ENCODE data around the gene BTBD7.

Gene BTBD7

GRCh38 chr14:93201155-93201704, 131.6 kb downstream of the BTBD7 start:
- H3K4me3 ChIP-seq (ENCODE audit: low read length), result no peak overlapping the region
- H3K27ac ChIP-seq (ENCODE audit: low read length), result no peak overlapping the region
- H3K36me3 ChIP-seq (ENCODE audit: control insufficient read depth, low read depth, low read length), result no peaks in the 10 kb centered on the region

GRCh38 chr14:93200553-93200952, 132.3 kb downstream of the BTBD7 start:
- Histone ChIP-seq H3K36me3 (ENCODE audit: control insufficient read depth, low read depth, low read length) (no peaks in the 10 kb centered on the region), H3K27ac (ENCODE audit: low read length) (no peak overlapping the region), H3K9ac (ENCODE audit: low read length) (no peak overlapping the region), H3K4me3 (ENCODE audit: low read length) (no peak overlapping the region), H3K4me1 (ENCODE audit: control insufficient read depth, low read depth, low read length) (no peaks in the 10 kb centered on the region), H3K27me3 (ENCODE audit: control insufficient read depth, insufficient read depth, low read length) (no peaks in the 10 kb centered on the region), H3K9me3 (ENCODE audit: control insufficient read depth, low read depth, low read length) (no peaks in the 10 kb centered on the region)

More at GRCh38 chr14:93201155-93201704, 131.6 kb downstream of the BTBD7 start:
- Histone ChIP-seq H3K4me1 (ENCODE audit: control insufficient read depth, low read depth, low read length) (no peaks in the 10 kb centered on the region), H3K9ac (ENCODE audit: low read length) (no peak overlapping the region), H3K9me3 (ENCODE audit: control insufficient read depth, low read depth, low read length) (no peaks in the 10 kb centered on the region), H3K27me3 (ENCODE audit: control insufficient read depth, insufficient read depth, low read length) (no peaks in the 10 kb centered on the region)

GRCh38 chr14:93199031-93199430, 133.8 kb downstream of the BTBD7 start:
- Histone ChIP-seq H3K4me1 (ENCODE audit: control insufficient read depth, low read depth, low read length) (no peaks in the 10 kb centered on the region), H3K9me3 (ENCODE audit: control insufficient read depth, low read depth, low read length) (no peaks in the 10 kb centered on the region), H3K27ac (ENCODE audit: low read length) (no peak overlapping the region), H3K36me3 (ENCODE audit: control insufficient read depth, low read depth, low read length) (no peaks in the 10 kb centered on the region), H3K4me3 (ENCODE audit: low read length) (no peak overlapping the region), H3K9ac (ENCODE audit: low read length) (no peak overlapping the region), H3K27me3 (ENCODE audit: control insufficient read depth, insufficient read depth, low read length) (no peaks in the 10 kb centered on the region)

GRCh38 chr14:93195316-93195999, 137.4 kb downstream of the BTBD7 start:
- Histone ChIP-seq H3K9me3 (ENCODE audit: control insufficient read depth, low read depth, low read length) (no peaks in the 10 kb centered on the region), H3K27me3 (ENCODE audit: control insufficient read depth, insufficient read depth, low read length) (no peaks in the 10 kb centered on the region), H3K4me1 (ENCODE audit: control insufficient read depth, low read depth, low read length) (no peaks in the 10 kb centered on the region), H3K9ac (ENCODE audit: low read length) (no peak overlapping the region), H3K36me3 (ENCODE audit: control insufficient read depth, low read depth, low read length) (no peaks in the 10 kb centered on the region), H3K4me3 (ENCODE audit: low read length) (no peak overlapping the region), H3K27ac (ENCODE audit: low read length) (no peak overlapping the region)
